ENCODE data around the gene SYPL2. TPM values are rescaled to one million over a fixed set of nuclear protein-coding genes. Genes with fewer than 3 reads are reported as not detected.

The SYPL2 gene
- total RNA-seq: not detected in 2 replicates

GRCh38 chr1:109466452-109467300, at the start of gene SYPL2:
TSS of gene SYPL2 (plus strand) at chr1:109466546. CDS start at chr1:109466844, 298 bp downstream.

DNA sequence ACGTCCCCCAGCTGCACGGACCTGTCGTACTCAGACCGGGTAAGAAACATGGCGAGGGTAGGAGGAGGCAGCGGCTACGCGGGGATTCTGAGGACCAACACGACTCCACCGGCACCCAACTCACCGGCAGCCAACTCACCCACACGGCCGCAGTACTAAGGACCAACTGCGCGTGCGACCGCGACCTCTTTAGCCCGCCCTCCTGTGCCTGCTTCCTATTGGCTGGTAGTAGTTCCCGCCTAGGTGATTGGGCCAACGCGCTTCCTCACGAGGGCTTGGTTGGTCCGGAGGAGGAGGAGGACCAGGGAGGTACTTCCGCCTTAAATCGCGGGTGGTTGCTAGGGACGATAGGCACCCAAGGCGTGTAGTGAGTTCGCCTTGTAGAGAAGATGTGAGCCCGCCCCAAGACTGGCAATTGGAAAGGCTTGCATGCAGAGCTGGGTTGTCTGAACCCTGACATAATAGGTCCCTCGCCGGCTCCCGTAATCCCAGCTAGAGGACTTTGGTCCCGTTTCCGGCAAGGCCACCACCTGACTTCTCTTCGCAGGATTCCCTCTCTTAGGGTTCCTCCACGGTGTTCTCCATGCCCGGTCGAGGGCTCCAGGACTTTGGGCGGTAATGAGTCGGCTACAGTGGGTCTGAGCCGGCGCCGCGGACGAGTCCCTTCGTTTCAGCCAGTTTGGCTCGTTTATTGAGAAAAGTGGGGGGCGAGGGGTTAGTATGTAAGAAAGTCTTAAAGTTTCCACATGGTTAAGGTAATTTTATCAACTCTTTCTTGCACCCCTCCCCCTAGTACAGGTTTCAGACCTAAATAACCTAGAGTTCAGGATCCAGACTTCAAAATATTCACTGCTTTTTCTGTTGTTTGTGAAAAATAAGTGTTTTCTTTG, 39.8 kb upstream of the SYPL2 start, which contains the start of gene PSMA5:
Gene PSMA5 (minus strand): TSS at position 168 of the 890 bp plus-strand sequence. CDS start 118 bp downstream, at position 50.

DNA sequence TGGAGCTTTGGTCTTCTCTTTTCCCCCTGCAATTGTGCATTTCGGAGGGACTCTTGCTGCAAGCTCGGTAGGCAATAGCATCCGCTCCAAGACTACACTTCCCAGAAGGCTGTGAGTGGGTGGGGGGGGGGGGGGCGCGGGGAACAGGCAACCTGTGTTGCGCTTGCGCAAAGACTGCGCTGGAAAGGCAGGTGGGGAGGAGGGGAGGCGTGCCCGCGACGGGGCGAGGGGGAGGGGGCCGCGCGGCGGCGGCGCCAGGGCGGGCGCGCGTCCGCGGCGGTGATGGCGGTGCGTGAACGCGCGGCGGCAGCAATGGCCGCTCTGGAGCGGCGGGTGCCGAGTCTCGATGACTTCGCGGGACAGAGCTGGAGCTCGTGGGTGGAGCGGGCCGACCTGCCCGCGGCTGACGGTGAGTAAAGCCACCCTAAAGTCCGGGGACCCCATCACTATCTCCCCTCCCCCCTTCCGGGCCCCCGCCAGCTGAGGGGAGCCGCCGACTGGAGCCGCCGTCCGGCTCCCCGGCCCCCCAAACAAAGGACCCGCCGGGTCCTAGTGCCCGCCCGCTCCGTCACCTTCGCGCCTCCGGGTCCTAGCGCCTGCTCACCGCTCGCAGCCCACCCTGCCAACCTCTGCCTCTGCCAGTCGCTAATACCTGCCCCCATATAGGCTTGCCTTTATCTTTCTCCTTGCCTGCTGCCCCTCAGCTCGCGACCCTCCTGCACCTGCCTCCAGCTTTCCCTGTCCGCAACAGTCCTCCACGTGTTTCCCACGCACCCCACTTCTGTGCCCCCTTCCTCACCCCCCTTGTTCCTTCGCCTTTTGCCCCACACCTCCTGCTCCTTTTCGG, 17.5 kb downstream of the SYPL2 start, which contains the start of gene ATXN7L2:
Gene ATXN7L2 (plus strand): TSS at position 234 of the 847 bp plus-strand sequence. CDS start 49 bp downstream, at position 283.

DNA sequence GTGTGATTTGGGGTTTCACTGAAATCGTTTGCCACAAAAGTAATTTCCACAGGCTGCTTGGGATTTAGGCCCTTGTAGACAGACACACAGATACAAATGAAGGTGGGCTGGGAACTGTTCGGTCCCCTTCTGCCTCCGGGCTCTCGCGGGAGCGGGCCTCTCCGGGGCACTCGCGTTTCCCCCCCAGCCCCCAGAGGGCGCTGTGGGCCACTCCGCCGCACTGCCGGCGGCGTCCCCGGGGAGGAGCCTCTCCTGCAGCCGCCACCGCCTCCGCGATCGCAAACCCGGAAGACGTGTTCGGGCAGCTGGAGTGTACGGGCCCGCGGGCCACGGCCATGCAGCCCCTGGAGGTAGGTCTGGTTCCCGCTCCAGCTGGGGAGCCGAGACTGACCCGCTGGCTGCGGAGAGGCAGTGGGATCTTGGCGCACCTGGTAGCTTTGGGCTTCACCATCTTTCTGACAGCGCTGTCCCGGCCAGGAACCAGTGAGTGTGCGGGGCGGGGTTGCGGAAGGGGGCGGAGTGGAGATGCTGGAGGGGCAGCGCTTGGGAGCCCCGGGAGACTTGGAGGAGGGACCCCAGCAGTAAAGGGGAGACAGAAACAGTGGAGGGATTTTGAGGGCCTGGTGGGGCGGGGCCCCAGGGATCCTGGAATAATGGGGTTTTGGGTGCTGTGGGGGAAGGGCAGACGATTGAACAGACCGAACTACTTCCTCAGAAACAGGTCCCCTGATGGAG, 27.6 kb downstream of the SYPL2 start, which contains the start of gene CYB561D1:
Gene CYB561D1 (plus strand): TSS at position 290 of the 735 bp plus-strand sequence. CDS start 46 bp downstream, at position 336.

DNA sequence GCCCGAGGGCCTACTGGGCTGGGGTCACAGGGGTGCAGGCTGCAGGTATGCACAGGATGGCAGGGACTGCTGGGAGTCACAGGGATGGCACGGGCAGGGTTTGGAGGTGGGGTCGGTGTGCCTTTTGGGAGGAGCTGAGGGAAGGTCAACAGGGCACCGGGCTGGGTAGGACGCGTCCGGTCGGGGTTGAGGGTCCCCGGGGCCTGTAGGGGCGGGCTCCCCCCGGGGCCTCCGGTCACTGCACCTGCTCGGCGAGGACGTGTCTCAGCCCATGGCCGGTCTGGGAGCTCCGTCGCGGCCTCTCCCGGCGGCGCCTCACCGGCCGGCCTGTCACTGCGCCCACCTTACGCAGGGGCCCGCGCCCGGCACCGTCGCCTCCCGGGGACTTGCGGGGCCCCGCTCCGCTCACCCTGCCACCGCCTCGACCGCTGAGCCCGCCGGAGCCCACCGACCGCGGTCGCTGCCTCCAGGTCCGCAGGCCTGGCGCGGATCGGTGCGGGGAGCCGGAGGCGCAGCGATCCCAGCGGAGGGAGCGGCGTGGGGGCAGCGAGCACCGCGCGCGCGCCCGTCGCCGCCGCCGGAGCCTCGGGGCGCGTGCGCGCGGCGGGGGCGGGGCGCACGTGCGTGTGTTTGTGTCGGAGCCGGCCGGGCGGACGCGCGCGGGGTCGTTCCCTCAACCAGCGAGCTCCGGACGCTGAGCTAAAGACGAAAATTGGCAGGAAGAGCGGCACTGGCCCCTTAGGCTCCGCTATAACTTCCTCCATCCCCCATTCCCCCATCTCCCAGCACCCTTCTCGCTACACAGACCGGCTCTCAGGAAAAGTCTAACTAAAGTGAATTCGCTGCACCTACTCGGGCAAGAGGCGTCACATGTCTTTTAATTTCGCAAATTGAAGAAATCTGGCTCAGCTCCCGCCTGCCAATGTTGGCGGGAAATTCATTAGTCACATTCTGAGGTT, 43.1 kb downstream of the SYPL2 start, which contains the start of gene AMIGO1:
Gene AMIGO1 (minus strand): TSS at position 552 of the 959 bp plus-strand sequence. CDS start 815 bp downstream, outside the sequence.

Other genes starting within 250 kb of the SYPL2 start
- 0.45 and 2.1 TPM in 2 replicates for gene CELSR2, start 217.0 kb upstream of the SYPL2 start, total RNA-seq
- 3.9 and 8.5 TPM in 2 replicates for gene PSRC1, start 183.4 kb upstream of the SYPL2 start, total RNA-seq
- gene MYBPHL, start 159.5 kb upstream of the SYPL2 start, total RNA-seq: not detected in 2 replicates
- 10.8 and 21.6 TPM in 2 replicates for gene SORT1, start 68.6 kb upstream of the SYPL2 start, total RNA-seq
- 52.0 and 63.5 TPM in 2 replicates for gene PSMA5, start 40.1 kb upstream of the SYPL2 start, total RNA-seq
- 1.0 and 1.4 TPM in 2 replicates for gene ATXN7L2, start 17.4 kb downstream of the SYPL2 start, total RNA-seq
- gene CYB561D1, start 27.5 kb downstream of the SYPL2 start, total RNA-seq: 3.7 and 5.1 TPM in 2 replicates
- gene AMIGO1, start 43.2 kb downstream of the SYPL2 start, total RNA-seq: 1.4 and 2.3 TPM in 2 replicates
- gene GPR61, start 73.3 kb downstream of the SYPL2 start, total RNA-seq: 0.27 and 0.66 TPM in 2 replicates
- gene GNAI3, start 82.1 kb downstream of the SYPL2 start, total RNA-seq: 18.8 and 19.3 TPM in 2 replicates
- gene GNAT2, start 153.1 kb downstream of the SYPL2 start, total RNA-seq: not detected in 2 replicates
- gene AMPD2, start 153.3 kb downstream of the SYPL2 start, total RNA-seq: 46.2 and 74.6 TPM in 2 replicates
- 1.7 and 3.3 TPM in 2 replicates for gene GSTM4, start 189.6 kb downstream of the SYPL2 start, total RNA-seq
- 1.6 and 5.6 TPM in 2 replicates for gene GSTM2, start 201.5 kb downstream of the SYPL2 start, total RNA-seq
- gene GSTM1, start 221.3 kb downstream of the SYPL2 start, total RNA-seq: 2.7 and 5.4 TPM in 2 replicates
- gene GSTM5, start 245.7 kb downstream of the SYPL2 start, total RNA-seq: 0.09 TPM in 2 replicates

Measured in endothelial cell of coronary artery (primary cell).